ENCODE data around the gene NAXE. TPM values are rescaled to one million over a fixed set of nuclear protein-coding genes. Genes with fewer than 3 reads are reported as not detected.
"Not testable (repeated sequence)": the region's sequence is repeated elsewhere in the genome, so short reads cannot be mapped to it uniquely, and the experiment has no call there.

The NAXE gene
- polyA plus RNA-seq, 3 donors: 46.5 to 65.9 (median 52.1) TPM

- WGBS, 3 donors: 79 to 87% (median 82%) methylated on average over 4 of the region's 4 CpGs
- not testable (repeated sequence) for H3K27ac ChIP-seq (ENCODE audit: low read depth, low read length)
Measured at GRCh38 chr1:156607344-156607743, 15.8 kb downstream of the NAXE start.

- H3K27ac ChIP-seq (ENCODE audit: low read depth, low read length): no peak overlapping the region
- WGBS, 3 donors: 28 to 30% (median 28%) methylated on average over 7 of the region's 7 CpGs
Measured at GRCh38 chr1:156608036-156608674, 16.6 kb downstream of the NAXE start.

- 36 to 46% (median 39%) methylated on average over 6 of the region's 6 CpGs for WGBS, 3 donors
- no peak overlapping the region for H3K27ac ChIP-seq (ENCODE audit: low read depth, low read length)
Measured at GRCh38 chr1:156608981-156609380, 17.4 kb downstream of the NAXE start.

GRCh38 chr1:156610072-156610471 lies 18.5 kb downstream of the NAXE start:
- 87 to 92% (median 88%) methylated on average over 9 of the region's 9 CpGs for WGBS, 3 donors
- H3K27ac ChIP-seq (ENCODE audit: low read depth, low read length): not testable (repeated sequence)

GRCh38 chr1:156612666-156613065 lies 21.1 kb downstream of the NAXE start:
- H3K27ac ChIP-seq (ENCODE audit: low read depth, low read length): no peak overlapping the region
- 42 to 54% (median 45%) methylated on average over 3 of the region's 3 CpGs for WGBS, 3 donors

GRCh38 chr1:156615946-156616345 lies 24.4 kb downstream of the NAXE start:
- WGBS, 3 donors: 31 to 36% (median 34%) methylated on average over 4 of the region's 4 CpGs
- no peak overlapping the region for H3K27ac ChIP-seq (ENCODE audit: low read depth, low read length)

GRCh38 chr1:156616463-156616862 lies 24.9 kb downstream of the NAXE start:
- WGBS, 3 donors: 5 to 7% (median 7%) methylated on average over 5 of the region's 5 CpGs
- no peak overlapping the region for H3K27ac ChIP-seq (ENCODE audit: low read depth, low read length)

GRCh38 chr1:156618853-156619581 lies 27.4 kb downstream of the NAXE start, which contains the start of gene HAPLN2:
Gene HAPLN2, plus strand, starts transcription at chr1:156619415. Its CDS starts 4,076 bp downstream, at chr1:156623491.
- WGBS, 3 donors: 6 to 15% (median 6%) methylated on average over 7 of the region's 7 CpGs

GRCh38 chr1:156619582-156619955 lies 28.0 kb downstream of the NAXE start:
- no peak overlapping the region for H3K27ac ChIP-seq (ENCODE audit: low read depth, low read length)
- WGBS, 3 donors: 14 to 25% (median 22%) methylated on average over 6 of the region's 6 CpGs

More at GRCh38 chr1:156618853-156619581, 27.4 kb downstream of the NAXE start, which contains the start of gene HAPLN2:
- H3K27ac ChIP-seq (ENCODE audit: low read depth, low read length): no peak within 1 kb of the TSS

- 61 to 79% (median 77%) methylated on average over 6 of the region's 6 CpGs for WGBS, 3 donors
- H3K27ac ChIP-seq (ENCODE audit: low read depth, low read length): no peak overlapping the region
Measured at GRCh38 chr1:156622581-156623297, 31.2 kb downstream of the NAXE start.

GRCh38 chr1:156623946-156624813 lies 32.6 kb downstream of the NAXE start:
- H3K27ac ChIP-seq (ENCODE audit: low read depth, low read length): no peak overlapping the region
- 0 to 2% (median 2%) methylated on average over 70 to 87 of the region's 87 CpGs for WGBS, 3 donors

GRCh38 chr1:156624814-156625435 lies 33.3 kb downstream of the NAXE start:
- H3K27ac ChIP-seq (ENCODE audit: low read depth, low read length): no peak overlapping the region
- WGBS, 3 donors: 1 to 2% (median 1%) methylated on average over 49 to 55 of the region's 55 CpGs

- H3K27ac ChIP-seq (ENCODE audit: low read depth, low read length): no peak overlapping the region
Measured at GRCh38 chr1:156625436-156626078, 34.0 kb downstream of the NAXE start.

GRCh38 chr1:156626079-156626438 lies 34.5 kb downstream of the NAXE start:
- WGBS, 3 donors: 36 to 43% (median 40%) methylated on average over 4 of the region's 4 CpGs
- H3K27ac ChIP-seq (ENCODE audit: low read depth, low read length): no peak overlapping the region

More at GRCh38 chr1:156625436-156626078, 34.0 kb downstream of the NAXE start:
- WGBS, 3 donors: 1 to 3% (median 2%) methylated on average over 34 to 45 of the region's 45 CpGs

- WGBS, 3 donors: 67 to 86% (median 84%) methylated on average over 2 of the region's 2 CpGs
- no peak overlapping the region for H3K27ac ChIP-seq (ENCODE audit: low read depth, low read length)
Measured at GRCh38 chr1:156627313-156627880, 35.8 kb downstream of the NAXE start.

- no peak overlapping the region for H3K27ac ChIP-seq (ENCODE audit: low read depth, low read length)
- WGBS, 3 donors: 77 to 87% (median 79%) methylated on average over 8 of the region's 8 CpGs
Measured at GRCh38 chr1:156629823-156630449, 38.4 kb downstream of the NAXE start.

- 55 to 57% (median 57%) methylated on average over 9 of the region's 9 CpGs for WGBS, 3 donors
- not testable (repeated sequence) for H3K27ac ChIP-seq (ENCODE audit: low read depth, low read length)
Measured at GRCh38 chr1:156631152-156631551, 39.6 kb downstream of the NAXE start.
